Esophagus (tissue), 2 donors: ENCODE measurements around the gene SLC13A1. TPM values are rescaled to one million over a fixed set of nuclear protein-coding genes. Genes with fewer than 3 reads are reported as not detected.

ENCODE experiments used
- H3K27ac ChIP-seq, 2 donors: one replicate each; pipeline ENCODE4 v1.5.1; 2013; ENCODE audit warnings: low read depth in 2 of 2, mild to moderate bottlenecking in 2 of 2, inconsistent platforms in 1 of 2, low read length in 1 of 2, moderate library complexity in 1 of 2
- H3K27me3 ChIP-seq, 2 donors: one replicate each; pipeline ENCODE4 v1.6.1; 2013; ENCODE audit warnings: low read length in 2 of 2, control low read depth in 1 of 2, mild to moderate bottlenecking in 1 of 2; ENCODE audit not compliant: insufficient read depth in 2 of 2, control insufficient read depth in 1 of 2
- H3K36me3 ChIP-seq, 2 donors: one replicate each; pipeline ENCODE4 v1.6.1; 2013; ENCODE audit warnings: low read length in 1 of 2; ENCODE audit not compliant: control insufficient read depth in 2 of 2, insufficient read depth in 2 of 2
- H3K4me1 ChIP-seq, 2 donors: one replicate each; pipeline ENCODE4 v1.6.1; 2013; ENCODE audit warnings: low read length in 1 of 2; ENCODE audit not compliant: control insufficient read depth in 2 of 2, insufficient read depth in 2 of 2
- H3K4me3 ChIP-seq, 2 donors: one replicate each; pipeline ENCODE4 v1.5.1; 2013; ENCODE audit warnings: low read length in 2 of 2, mild to moderate bottlenecking in 2 of 2, low read depth in 1 of 2, moderate library complexity in 1 of 2
- H3K9me3 ChIP-seq, 2 donors: one replicate each; pipeline ENCODE4 v1.6.1; 2013; ENCODE audit warnings: mild to moderate bottlenecking in 2 of 2, low read depth in 1 of 2, low read length in 1 of 2, moderate library complexity in 1 of 2; ENCODE audit not compliant: control insufficient read depth in 2 of 2, insufficient read depth in 1 of 2
- WGBS, 2 donors: extraction: QIAGEN DNeasy Blood & Tissue Kit; methylation state at CpG; one replicate each; pipeline ENCODE4 v1.1.7; 2013; 5-methylcytosine and 5-hydroxymethylcytosine counted together
- polyA plus RNA-seq, 2 donors: library from polyadenylated mRNA; stranded (reverse); fragments of 200-250 nt; gene quantifications; one replicate each; pipeline ENCODE4 v1.2.3, GENCODE V29; 2013
- donor health status: healthy with polysubstance abuse.
- donor health status: Bipolar disorder and iron deficiency.

SLC13A1 gene
- polyA plus RNA-seq, 2 donors: not detected

DNA sequence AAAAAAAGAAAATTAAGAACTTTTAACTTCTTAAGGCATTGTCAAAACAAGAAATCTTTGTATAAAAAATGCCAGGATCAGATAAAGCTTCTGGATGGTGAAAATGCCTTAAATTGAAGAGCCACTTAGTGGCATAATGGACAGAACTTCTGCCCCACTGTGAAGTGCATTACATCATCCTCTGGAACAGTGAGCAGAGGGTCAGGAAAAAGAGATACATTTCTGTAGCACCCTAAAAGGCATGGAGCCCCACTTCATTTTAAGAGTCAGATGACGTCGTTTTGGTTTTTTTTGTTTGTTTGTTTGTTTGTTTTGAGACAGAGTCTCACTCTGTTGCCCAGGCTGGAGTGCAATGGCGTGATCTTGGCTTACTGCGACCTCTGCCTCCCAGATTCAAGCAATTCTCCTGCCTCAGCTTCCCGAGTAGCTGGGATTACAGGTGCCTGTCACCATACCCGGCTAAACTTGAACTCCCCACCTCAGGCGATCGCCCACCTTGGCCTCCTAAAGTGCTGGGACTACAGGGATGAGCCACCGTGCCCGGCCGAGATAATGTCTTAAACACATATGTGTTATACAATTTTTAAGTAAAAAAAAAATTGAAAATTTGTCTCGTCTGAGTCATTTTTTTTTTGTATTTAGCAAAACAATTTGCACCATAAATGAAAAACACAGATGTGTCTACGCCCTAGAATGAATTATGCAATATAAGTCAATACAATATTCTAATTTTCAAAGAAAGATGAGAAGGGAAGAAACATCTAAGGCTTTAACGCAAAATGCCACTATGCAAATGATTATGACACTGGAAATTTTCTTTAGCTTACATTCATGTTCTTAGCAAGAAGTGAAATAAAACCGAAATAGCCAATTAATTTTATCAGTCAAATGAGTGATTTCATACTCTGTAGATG, 29.2 kb downstream of the SLC13A1 start:
- Histone ChIP-seq H3K36me3 (no peaks in the 10 kb centered on the region), H3K27me3 (no peaks in the 10 kb centered on the region), H3K4me1 (no peaks in the 10 kb centered on the region), H3K27ac (no peak overlapping the region), H3K9me3 (no peaks in the 10 kb centered on the region), H3K4me3 (no peak overlapping the region)
- WGBS, 2 donors: 86 to 88% methylated on average over 15 of the region's 15 CpGs

DNA sequence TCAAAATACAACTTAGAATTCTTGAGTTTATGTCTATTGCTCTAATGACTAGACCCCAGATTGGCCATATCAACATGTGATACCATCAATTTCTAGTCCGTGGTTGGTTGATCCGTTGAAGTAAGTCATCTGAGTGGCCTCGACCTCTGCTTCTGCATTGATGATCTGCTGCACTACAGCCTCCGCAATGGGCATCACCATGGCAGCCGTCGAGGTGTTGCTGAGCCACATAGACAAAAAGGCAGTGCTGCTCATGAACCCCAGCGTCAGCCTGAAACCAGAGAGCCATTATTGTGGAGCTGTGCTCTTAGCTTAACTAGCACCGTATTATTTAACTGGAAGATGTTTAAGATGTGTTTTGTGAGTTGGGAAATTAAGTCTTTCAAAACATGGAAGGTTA, 30.7 kb downstream of the SLC13A1 start:
- H3K36me3 ChIP-seq: no peaks in the 10 kb centered on the region
- no peak overlapping the region for H3K27ac ChIP-seq
- no peaks in the 10 kb centered on the region for H3K27me3 ChIP-seq
- WGBS, 2 donors: 86 to 87% methylated on average over 8 of the region's 8 CpGs
- H3K4me3 ChIP-seq: no peak overlapping the region
- H3K4me1 ChIP-seq: no peaks in the 10 kb centered on the region
- no peaks in the 10 kb centered on the region for H3K9me3 ChIP-seq

DNA sequence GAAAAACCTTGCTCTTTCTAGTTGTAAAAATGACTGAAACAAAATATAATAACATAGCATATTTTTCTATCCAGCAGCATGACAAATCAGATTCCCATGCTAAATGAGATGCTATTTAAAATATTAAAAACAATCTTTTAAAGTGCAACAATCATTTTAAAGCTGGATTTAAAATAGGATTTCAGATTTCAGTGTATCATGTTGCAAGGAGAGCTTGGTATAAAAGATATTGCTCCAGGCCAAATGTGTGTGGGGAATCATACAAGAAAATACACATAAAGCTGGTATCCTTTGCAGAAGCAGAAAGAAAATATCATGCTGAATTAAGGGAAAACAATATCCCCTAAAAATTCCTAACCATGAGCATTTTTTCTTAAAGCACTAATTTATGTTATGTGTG, 42.2 kb downstream of the SLC13A1 start:
- Histone ChIP-seq H3K9me3 (no peaks in the 10 kb centered on the region), H3K27me3 (no peaks in the 10 kb centered on the region), H3K4me1 (no peaks in the 10 kb centered on the region)

DNA sequence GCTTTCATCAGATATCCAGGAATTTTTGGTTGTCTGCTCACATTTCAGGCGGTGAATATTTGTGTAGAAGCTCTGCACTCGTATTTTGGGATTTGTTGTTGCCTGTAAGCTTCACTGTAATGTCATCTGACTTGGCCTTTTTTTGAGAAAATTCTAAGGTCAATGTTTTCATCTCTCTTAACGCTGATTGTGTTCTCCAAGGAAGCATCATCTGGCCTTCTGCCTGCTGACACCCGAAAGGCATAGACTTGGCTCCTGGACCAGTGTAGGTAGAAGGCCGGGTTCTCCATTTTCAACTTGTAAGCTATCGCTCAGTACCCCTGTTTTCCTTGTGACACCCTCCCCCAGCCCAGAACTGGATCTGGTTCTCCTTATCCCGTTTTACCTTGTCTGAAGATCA, 44.2 kb downstream of the SLC13A1 start:
- no peaks in the 10 kb centered on the region for H3K4me1 ChIP-seq
- no peak overlapping the region for H3K27ac ChIP-seq
- H3K9me3 ChIP-seq: no peaks in the 10 kb centered on the region
- no peaks in the 10 kb centered on the region for H3K27me3 ChIP-seq
- H3K4me3 ChIP-seq: no peak overlapping the region
- H3K36me3 ChIP-seq: no peaks in the 10 kb centered on the region
- WGBS, 2 donors: 79 to 85% methylated on average over 7 of the region's 7 CpGs

More for the DNA sequence above, 42.2 kb downstream of the SLC13A1 start:
- no peaks in the 10 kb centered on the region for H3K36me3 ChIP-seq
- no peak overlapping the region for H3K27ac ChIP-seq
- H3K4me3 ChIP-seq: no peak overlapping the region

DNA sequence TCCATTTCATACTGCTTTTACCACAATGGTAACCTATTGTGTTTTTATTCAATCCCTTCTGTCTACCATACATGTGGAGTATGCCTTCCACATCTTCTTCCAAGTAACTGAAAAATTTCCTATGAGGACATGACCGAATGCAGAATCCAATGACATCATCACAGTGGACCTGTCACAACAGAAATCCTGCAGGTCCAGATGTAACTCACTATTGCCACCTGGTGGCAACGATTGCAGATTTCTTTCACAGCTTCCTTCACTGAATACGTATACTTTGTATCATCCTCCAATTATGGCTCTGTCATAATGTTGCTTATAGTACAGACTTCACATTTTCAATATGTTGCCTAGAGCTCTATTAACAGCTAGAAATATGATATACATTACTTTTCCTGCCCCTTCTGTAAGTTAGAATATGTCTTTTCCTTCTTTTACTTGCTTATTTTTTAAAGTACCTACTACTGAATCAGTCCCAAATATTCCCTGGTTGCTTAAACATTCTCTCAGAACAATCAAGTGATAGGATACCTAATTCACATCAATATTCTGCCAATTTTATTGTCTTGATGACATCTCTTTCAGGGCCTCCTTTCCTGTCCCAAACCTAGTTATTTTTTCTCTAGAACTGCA, 45.4 kb downstream of the SLC13A1 start:
- H3K9me3 ChIP-seq: no peaks in the 10 kb centered on the region
- H3K4me3 ChIP-seq: no peak overlapping the region
- WGBS, 2 donors: 1 to 3% methylated on average over 3 of the region's 3 CpGs
- H3K27ac ChIP-seq: no peak overlapping the region
- H3K4me1 ChIP-seq: no peaks in the 10 kb centered on the region
- H3K27me3 ChIP-seq: no peaks in the 10 kb centered on the region
- H3K36me3 ChIP-seq: no peaks in the 10 kb centered on the region

DNA sequence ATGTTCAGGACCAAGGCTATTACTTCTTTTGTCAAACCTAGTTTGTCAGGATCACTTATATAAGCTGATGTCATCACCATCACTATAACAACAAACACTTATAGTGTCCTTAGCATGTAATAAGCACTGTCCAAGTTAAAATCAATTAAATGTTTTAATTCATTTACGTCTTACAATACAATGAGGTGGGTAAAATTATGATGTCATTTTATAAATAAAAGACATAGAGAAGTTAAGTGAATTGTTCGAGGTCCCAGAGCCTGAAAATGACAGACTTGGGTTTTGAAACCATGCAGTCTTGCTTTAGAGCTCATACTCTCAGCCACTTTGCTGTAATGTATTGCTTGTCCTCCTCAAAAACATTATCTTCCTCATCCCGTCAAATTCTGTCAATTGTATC, 48.3 kb downstream of the SLC13A1 start:
- no peak overlapping the region for H3K27ac ChIP-seq
- no peaks in the 10 kb centered on the region for H3K4me1 ChIP-seq
- no peaks in the 10 kb centered on the region for H3K9me3 ChIP-seq
- H3K27me3 ChIP-seq: no peaks in the 10 kb centered on the region
- WGBS, 2 donors: 79 to 85% methylated on average over 3 of the region's 3 CpGs
- no peak overlapping the region for H3K4me3 ChIP-seq
- H3K36me3 ChIP-seq: no peaks in the 10 kb centered on the region

DNA sequence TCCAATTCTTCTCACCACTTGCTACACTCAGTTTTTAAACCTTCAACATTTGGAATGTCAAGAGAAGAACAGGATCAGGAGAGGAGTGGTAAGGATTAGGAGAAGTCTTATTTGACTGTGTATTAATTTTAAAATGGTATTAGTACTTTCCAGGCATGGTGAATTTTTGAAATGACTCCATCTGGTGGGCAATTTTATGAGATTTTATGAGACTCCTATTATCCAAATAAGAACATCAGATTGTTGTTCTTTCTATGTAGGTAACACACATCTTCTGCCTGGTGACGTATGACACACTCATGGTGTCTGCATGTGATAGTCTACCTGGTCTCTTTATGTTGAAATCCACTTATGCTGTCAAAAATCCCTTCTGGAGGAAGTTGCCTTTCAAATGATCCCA, 51.0 kb downstream of the SLC13A1 start:
- no peaks in the 10 kb centered on the region for H3K27me3 ChIP-seq
- no peak overlapping the region for H3K27ac ChIP-seq
- H3K4me1 ChIP-seq: no peaks in the 10 kb centered on the region
- H3K36me3 ChIP-seq: no peaks in the 10 kb centered on the region
- H3K4me3 ChIP-seq: no peak overlapping the region
- H3K9me3 ChIP-seq: no peaks in the 10 kb centered on the region
- 64 to 74% methylated on average over 1 of the region's 1 CpG for WGBS, 2 donors

GRCh38 chr7:123143252-123144006, 56.3 kb downstream of the SLC13A1 start:
- WGBS, 2 donors: 63 to 71% methylated on average over 3 of the region's 3 CpGs
- H3K4me1 ChIP-seq: no peaks in the 10 kb centered on the region
- H3K9me3 ChIP-seq: no peaks in the 10 kb centered on the region
- no peak overlapping the region for H3K4me3 ChIP-seq
- H3K36me3 ChIP-seq: no peaks in the 10 kb centered on the region
- H3K27me3 ChIP-seq: no peaks in the 10 kb centered on the region
- H3K27ac ChIP-seq: no peak overlapping the region

- Histone ChIP-seq H3K9me3 (no peaks in the 10 kb centered on the region), H3K36me3 (no peaks in the 10 kb centered on the region), H3K4me1 (no peaks in the 10 kb centered on the region), H3K4me3 (no peak overlapping the region), H3K27ac (no peak overlapping the region), H3K27me3 (no peaks in the 10 kb centered on the region)
Observed at GRCh38 chr7:123140561-123140960, 59.2 kb downstream of the SLC13A1 start.
